ENCODE measurements around the gene HES2. TPM values are rescaled to one million over a fixed set of nuclear protein-coding genes. Genes with fewer than 3 reads are reported as not detected.
A peak's percentile ranks its signal among the peaks of the same experiment; 100 is the strongest.

HES2 gene
- total and polyA plus RNA-seq, 12 donors, result 0.22 to 0.25 TPM; not detected in 10

GRCh38 chr1:6461538-6462411 lies 42.1 kb upstream of the HES2 start:
- Histone ChIP-seq H3K27me3 (peaks cover 0 to 61% (median 29%) of the 10 kb centered on the region in 7 donors), H3K27ac (no peak overlapping the region), H3K36me3 (peaks cover 0 to 49% (median 0%) of the 10 kb centered on the region in 9 donors), H3K4me1 (peaks cover 0 to 30% (median 14%) of the 10 kb centered on the region in 9 donors), H3K9me3 (no peaks in the 10 kb centered on the region), H3K4me3 (peak overlapping the region in 5 of 10 donors; percentile 31 to 45 (median 42))
- DNase-seq, result no peak
- WGBS, 2 donors, result 75 to 78% methylated on average over 48 of the region's 48 CpGs
- TF ChIP-seq CTCF (IDR thresholded peaks at IDR 0.05), result no peak
- ATAC-seq, result peak in 1 of 8 donors; percentile 8
- intact Hi-C loops (cut with DNase I), result no loop called here

GRCh38 chr1:6461051-6461530 lies 41.4 kb upstream of the HES2 start:
- peak overlapping the region in 2 of 10 donors; percentile 26 to 59 for H3K27ac ChIP-seq
- 54 to 63% methylated on average over 40 of the region's 40 CpGs for WGBS, 2 donors
- H3K9me3 ChIP-seq, result no peaks in the 10 kb centered on the region
- peaks cover 0 to 61% (median 36%) of the 10 kb centered on the region in 7 donors for H3K27me3 ChIP-seq
- ATAC-seq (peak in 2 of 8 donors; percentile 7 to 21), DNase-seq (no peak)
- intact Hi-C loops (cut with DNase I), result no loop called here
- TF ChIP-seq CTCF (IDR thresholded peaks at IDR 0.05), result no peak
- H3K4me3 ChIP-seq, result peak overlapping the region in 8 of 10 donors; percentile 12 to 45 (median 38)
- H3K36me3 ChIP-seq, result peaks cover 0 to 44% (median 0%) of the 10 kb centered on the region in 9 donors
- H3K4me1 ChIP-seq, result peaks cover 0 to 30% (median 14%) of the 10 kb centered on the region in 9 donors

- H3K4me3 ChIP-seq, result peak overlapping the region in 9 of 10 donors; percentile 12 to 45 (median 34)
- ATAC-seq, result peak in 5 of 8 donors; percentile 16 to 39 (median 31)
Measured at GRCh38 chr1:6460301-6461050, 40.8 kb upstream of the HES2 start.

More at GRCh38 chr1:6460301-6461050, 40.8 kb upstream of the HES2 start:
- intact Hi-C loops (cut with DNase I), result no loop called here
- H3K27ac ChIP-seq, result peak overlapping the region in 3 of 10 donors; percentile 26 to 59 (median 51)
- no peak for DNase-seq
- peaks cover 0 to 30% (median 14%) of the 10 kb centered on the region in 9 donors for H3K4me1 ChIP-seq
- peaks cover 0 to 61% (median 42%) of the 10 kb centered on the region in 7 donors for H3K27me3 ChIP-seq
- H3K36me3 ChIP-seq, result peaks cover 0 to 38% (median 0%) of the 10 kb centered on the region in 9 donors
- H3K9me3 ChIP-seq, result no peaks in the 10 kb centered on the region
- TF ChIP-seq CTCF (IDR thresholded peaks at IDR 0.05), result no peak
- WGBS, 2 donors, result 17 to 20% methylated on average over 39 of the region's 39 CpGs
